NCI-H1048 (cell line): ENCODE data around the gene HS3ST5.
"Not testable (repeated sequence)": the region's sequence is repeated elsewhere in the genome, so short reads cannot be mapped to it uniquely, and the experiment has no call there.

Experiments used
- DNase-seq: peaks from one replicate; lab custom pipeline; 2025; lab: John Stamatoyannopoulos, UW

The HS3ST5 gene

DNA sequence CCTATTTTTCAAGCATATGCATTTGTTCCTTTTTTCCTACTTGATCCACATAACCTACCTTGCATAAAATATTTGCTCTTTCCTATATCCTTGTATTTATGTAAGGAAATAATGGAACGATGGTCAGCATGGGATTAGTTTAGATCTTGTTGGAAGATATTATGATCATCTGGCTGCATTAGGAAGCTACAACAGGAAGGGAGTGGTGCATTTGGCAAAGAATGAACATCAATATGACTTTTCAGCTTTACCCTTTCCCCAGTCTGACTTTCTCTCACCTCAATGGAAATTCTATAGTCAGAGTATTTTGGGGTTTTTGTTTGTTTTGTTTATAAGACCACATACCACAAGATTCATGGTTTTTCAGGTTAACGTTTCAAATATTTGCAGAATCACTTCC, 66.0 kb downstream of the HS3ST5 start:
- DNase-seq: no peak

DNA sequence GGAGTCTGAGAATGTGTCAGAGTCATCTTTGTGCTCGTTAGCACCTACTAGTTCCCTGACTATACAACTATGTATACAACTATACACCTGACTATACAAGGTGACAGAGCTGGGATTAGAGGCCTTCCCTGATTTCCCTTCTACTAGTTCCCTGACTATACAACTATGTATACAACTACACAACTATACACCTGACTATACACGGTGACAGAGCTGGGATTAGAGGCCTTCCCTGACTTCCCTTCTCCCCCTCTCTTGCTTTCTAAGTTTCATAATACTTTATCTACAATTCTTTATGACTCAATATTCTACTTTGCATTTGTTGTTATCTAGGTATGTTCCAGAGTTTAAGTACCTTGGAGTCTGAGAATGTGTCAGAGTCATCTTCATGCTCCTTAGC, 68.0 kb downstream of the HS3ST5 start:
- DNase-seq: no peak

DNA sequence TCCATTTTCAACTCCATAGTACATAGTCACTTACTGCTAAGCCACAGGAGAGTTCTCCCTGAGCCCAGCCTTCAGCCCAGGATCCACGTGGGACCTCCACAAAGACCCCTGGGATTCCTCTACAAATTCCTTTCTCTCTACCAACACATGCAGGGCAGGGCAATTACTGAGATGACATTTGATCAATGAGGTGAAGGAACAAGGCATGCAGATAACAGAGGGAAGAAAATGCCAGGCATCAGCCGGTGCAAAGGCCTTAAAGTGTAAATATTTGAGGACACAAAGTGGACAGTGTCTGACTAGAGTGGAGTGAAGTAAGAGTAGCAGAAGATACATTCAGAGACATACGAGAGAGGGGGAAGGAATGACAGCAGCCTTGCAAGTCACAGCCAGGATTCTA, 70.2 kb downstream of the HS3ST5 start:
- no peak for DNase-seq

DNA sequence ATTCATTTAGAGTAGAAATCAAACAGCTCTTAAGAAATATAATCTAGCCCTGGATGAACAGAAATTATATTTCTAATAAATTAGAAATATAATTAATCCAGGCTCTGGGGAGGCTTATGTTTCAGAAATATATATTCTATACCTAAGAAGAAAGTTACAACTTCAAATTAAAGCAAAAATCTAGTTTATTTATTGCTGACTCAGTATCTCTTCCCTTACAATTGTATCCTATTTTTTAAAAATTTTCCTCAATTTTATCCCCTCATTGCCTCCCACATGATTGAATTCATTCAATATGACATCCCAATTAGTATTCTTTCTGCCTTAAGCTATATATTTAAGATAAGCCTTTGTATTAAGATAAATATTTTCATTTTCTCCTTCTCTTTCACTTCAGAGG, 71.4 kb downstream of the HS3ST5 start:
- DNase-seq: no peak

- DNase-seq: no peak
Measured at GRCh38 chr6:114267897-114268296, 74.9 kb downstream of the HS3ST5 start.

DNA sequence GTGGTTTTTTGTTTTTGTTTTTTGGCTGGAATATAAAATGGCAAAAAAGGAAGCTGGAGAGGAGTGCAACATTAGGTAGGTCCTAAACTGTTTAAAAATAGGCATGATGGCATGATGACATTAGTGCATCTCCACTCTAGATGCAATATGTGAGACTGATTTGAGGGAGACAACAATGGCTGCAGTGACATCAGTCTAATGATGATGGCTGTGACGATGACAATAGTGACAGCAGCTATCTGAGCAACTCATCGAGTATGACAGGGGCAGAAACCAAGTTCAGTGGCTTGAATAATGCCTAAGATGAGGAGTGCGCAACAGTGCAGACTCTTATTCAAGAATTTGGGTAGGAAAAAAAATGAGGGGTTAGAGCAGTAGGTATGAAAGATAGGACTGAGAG, 82.0 kb downstream of the HS3ST5 start:
- no peak for DNase-seq

DNA sequence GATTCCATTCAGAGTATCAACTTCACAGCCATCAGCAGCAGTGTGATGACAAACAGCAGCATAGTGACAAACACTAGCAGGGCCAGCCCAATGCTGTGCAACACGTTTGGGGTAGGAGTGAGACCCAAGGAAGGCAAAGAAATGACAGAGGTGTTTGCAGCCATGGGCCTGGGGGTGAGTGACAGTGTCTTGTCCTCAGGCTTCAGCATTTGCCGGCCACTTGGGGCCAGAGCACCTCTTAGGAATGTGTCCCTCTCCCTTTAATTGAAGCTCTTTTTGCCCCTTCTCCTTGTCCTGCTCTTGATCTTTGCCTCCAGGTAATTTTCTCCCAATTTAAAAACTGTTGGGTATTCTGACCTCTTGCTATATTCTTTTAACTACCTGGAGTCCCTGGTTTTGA, 84.4 kb downstream of the HS3ST5 start:
- no peak for DNase-seq

GRCh38 chr6:114253431-114253830, 89.4 kb downstream of the HS3ST5 start:
- DNase-seq: no peak

- no peak for DNase-seq
Measured at GRCh38 chr6:114249522-114249921, 93.3 kb downstream of the HS3ST5 start.

DNA sequence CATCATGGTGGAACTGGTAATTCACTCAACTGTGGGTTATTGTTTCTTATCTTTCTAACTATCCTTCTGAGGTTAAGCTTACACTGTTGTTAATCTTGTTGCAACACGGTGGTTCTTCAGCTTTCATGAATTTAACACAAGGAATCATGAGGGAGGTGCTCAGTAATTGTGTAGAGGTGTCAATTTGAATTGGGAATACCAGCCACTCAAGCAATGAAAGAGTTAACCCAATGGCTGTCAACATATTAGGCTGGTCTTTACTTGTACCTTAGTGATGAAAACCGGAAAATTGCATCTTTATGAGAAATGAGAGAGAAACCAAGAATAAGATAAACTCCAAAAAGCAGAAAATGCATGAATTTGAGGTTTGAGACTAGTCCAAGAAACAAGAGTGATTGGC, 95.7 kb downstream of the HS3ST5 start:
- DNase-seq: no peak

GRCh38 chr6:114240796-114241195, 102.0 kb downstream of the HS3ST5 start:
- DNase-seq: no peak

DNA sequence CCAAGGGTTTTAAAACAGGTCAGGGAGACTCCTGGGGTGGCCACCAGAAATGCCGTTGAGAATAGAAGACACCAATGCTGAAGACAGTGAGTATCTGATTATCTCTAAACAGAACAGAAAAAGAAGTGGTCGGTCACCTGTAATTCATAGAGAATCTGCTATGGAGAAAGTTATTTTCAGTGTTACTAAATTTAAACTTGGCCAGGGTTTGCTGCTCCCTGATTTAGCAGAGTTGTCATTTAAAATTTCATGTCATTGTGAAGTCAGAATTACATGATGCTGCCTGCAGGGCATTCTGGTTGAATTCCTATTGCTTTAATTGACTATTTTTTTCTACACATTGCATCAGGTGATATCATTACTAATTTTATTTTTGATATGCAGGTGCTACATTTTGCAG, 114.1 kb downstream of the HS3ST5 start:
- DNase-seq: no peak

GRCh38 chr6:114227944-114228468, 114.8 kb downstream of the HS3ST5 start:
- no peak for DNase-seq

DNA sequence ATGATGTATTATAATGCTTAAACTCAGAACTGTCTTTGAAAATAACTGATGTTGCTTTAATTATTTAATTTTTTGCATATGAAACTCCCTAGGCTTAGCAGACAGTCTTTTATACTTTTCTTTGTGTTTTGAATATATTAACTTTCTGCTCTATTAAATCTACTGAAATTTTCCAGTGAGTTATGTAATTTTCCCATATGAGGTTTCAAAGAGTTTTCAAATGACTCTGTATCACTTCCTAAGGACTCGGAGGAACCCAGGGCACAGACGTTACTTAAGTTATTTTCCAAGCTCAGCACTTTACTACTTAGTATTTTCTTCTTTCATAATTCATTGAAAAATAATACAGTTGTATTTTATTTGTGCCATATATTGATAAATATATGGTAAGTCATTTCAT, 122.6 kb downstream of the HS3ST5 start:
- no peak for DNase-seq

DNA sequence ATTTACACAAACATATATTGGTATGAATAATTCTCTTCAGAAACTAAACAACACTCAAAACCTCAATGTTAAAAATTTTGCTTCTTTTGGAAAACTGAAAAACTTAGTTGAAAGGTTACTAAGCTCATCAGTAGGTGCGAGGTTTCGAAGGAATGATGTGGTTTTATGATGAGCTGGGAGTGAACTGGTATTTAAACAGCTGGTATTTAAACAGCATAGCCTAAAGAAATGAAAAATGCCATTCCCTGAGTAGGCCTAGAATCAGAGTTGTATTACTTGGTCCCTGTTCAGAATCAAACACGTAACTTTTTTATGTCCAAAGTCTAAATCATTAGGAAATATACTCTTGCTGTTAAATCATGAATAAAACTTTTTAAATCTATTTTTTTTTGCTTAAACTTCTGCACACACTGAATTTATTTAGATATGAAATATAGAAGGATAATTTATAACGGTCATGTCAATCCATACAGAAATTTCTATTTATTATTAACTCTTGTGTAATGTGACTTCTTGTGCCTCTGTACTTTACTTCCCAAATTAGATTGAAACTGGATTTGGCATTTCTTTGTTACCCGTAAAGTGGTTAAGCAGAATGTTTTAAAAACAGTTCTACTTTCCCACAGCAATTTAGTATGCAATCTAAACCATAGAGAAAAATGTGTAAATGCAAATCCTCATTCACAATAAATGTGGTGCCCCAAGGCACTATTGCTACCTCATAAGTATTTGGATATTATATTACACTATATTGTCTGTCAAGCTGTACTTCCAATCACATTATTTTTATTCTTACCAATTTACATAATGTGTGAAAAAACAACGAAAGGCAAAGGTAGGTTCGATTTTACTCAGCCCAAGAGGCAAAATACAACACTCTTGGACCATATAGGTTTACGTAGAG, 124.1 kb downstream of the HS3ST5 start:
- peak; percentile 33 for DNase-seq

DNA sequence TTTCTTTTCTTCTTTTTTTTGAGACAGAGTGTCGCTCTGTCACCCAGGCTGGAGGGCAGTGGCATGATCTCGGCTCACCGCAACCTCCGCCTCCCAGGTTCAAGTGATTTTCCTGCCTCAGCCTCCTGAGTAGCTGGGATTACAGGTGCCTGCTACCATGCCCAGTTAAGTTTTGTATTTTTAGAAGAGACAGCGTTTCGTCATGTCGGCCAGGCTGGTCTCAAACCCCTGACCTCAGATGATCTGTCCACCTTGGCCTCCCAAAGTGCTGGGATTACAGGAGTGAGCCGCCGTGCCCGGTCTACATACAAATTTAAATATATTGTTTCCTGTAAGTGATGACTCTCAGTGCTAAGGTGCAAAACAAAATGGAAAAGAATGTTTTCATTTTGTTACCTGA, 124.8 kb downstream of the HS3ST5 start:
- DNase-seq: not testable (repeated sequence)

DNA sequence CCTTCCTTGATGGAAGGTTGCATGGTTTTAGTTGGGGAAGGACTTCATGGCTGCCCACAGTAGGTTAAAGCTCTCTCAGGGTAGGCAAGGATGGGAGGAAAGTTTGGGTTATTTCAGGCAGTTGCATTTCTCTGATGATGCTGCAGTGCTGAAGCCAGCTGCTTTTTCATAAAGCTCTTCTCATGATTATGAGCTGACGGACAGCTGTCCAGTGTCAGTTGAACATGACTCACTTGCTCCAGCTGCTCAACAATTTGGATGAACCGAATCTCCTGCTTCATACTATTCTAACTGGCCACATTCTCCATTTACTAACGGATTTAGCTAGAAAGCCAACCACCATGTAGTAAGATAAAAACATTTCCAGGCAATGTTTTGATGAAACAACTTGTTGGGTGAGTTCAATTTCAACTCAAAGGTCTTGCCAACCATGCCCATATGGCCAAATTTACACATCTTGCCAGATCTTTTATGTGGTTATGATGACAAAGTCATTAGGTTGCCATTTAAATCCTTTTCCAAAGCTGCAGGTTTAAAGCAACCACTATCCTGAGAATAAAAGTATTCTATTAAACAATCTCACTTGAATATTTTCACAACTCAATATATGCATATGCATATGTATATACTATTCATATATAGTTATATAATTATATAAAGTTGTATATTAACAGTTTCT, 125.9 kb downstream of the HS3ST5 start:
- no peak for DNase-seq

DNA sequence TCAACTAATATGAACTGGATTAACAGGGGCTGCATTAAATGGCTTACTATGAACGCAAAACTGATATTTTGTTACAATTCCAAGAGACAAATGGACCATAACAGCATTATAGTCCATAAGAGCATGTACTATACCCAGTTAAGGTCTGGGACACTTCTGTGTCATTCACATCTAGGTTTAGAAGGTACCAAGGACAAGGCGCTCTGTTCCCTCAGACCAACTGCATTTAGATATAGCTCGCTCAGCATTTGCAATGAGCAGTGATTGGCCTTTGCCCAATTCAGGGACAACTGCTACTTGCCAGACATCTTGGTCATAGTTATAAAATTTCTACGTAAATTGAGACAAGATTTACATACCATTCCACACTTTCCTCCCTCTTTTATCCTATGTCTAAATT, 132.4 kb downstream of the HS3ST5 start:
- DNase-seq: no peak

GRCh38 chr6:114203460-114203859, 139.4 kb downstream of the HS3ST5 start:
- DNase-seq: no peak

DNA sequence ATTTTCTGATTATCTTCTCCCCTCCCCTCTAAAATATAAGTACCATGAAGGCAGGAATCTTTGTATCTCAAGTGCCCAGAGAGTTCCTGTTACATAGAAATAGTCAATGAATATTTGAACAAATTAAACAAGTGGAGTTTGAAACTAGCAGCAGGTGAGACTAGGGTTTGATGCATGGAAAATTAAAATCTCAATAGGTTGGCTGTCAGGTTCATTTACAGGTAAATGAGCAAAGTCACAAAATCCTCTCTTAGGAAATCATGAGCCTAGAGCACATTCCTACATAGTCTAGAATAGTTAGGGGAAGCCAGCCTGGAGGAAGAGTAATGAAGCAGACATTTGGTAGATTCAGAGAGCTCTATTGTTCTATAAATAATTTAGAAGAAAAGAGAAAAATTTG, 140.4 kb downstream of the HS3ST5 start:
- no peak for DNase-seq

DNA sequence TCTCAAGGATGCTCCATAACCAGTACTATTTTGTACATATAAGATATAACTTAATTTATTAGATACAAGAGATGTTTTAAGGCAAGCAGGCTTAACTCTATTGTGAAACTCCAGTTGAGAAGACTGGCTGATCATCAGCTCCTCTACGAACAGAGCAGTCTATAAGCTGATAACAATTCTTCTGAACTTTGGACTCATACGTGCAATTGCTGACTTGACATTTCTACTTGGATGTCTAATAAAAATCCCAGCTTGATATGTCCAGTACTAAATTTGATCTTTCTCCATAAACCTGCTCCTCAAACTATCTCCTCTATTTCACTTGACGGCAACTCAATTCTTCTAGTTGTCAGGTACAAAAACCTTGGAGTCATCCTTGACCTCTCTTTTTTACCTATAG, 141.9 kb downstream of the HS3ST5 start:
- DNase-seq: no peak

DNA sequence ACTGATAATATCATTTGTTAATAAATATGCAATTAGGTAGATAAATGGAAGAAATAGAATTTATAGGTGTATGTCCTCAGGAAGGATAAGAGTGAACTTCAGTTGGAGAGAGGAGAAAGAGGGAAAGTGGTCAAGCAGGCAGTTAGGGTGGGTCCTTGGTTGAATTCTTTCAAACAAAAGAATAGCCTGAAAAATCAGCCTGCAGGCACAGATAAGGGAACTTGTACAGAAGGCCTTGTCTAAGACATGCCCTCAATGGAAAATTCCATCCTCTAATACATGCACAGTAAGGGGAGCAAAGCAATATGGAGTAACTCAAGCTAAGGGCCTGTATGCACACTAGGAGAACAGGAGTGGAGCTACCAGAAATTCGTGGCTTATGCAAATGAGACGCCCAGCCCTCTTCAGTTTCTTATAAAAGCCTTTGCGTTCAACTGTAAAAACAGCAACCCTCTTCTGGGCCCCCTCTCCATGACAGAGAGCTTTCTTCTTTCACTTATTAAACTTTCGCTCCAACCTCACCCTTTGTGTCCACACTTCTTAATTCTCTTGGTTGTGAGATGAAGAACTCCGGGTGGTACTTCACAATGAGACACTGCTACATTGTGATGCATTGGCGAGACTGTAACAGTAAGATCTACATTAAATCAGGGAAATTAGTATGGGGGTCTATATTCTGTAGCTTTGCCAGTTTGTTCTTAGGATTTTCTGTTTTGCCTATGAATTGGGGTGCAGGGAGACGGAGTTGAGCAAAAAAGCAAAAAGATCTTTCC, 147.0 kb downstream of the HS3ST5 start:
- no peak for DNase-seq

DNA sequence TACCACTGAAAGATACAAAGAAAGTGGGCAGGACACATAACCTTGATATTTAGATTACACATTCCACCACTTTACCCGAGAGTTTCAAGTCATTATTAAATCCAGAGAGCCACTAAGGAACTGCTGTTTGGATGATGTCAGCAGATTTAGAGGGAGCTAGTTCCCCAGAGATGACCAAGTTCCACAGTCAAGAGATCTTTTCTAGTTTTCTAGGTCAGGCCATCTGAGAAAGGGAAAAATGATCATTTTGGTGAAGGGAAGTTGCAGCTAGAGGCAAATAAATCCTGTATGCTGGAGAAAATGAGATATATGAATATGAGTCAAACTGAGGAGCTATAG, 147.8 kb downstream of the HS3ST5 start:
- no peak for DNase-seq
